H1 (cell line): ENCODE measurements around the gene ABHD2. TPM values are rescaled to one million over a fixed set of nuclear protein-coding genes. Genes with fewer than 3 reads are reported as not detected.

Experiments used
- CTCF ChIA-PET: fragments of 300-600 bp; sonication (Branson Sonifier 250); formaldehyde crosslinking; loops from one replicate; lab custom pipeline; 2021; ENCODE audit not compliant: partially characterized antibody; lab: Charles Lee
- POLR2A ChIA-PET: fragments of 300-600 bp; sonication (Branson Sonifier 250); formaldehyde crosslinking; loops from one replicate; lab custom pipeline; 2021; ENCODE audit warnings: inconsistent platforms; ENCODE audit not compliant: partially characterized antibody; lab: Charles Lee
- DNase-seq, 2 experiments: peaks; one replicate each; pipeline versions ENCODE4 v3.0.0 to v3.0.0-alpha.2; 2010 to 2022; ENCODE audit warnings: low spot score in 2 of 2, low read depth in 1 of 2, mixed read lengths in 1 of 2
- FAIRE-seq: peaks from 2 replicates; lab custom pipeline; 2011; peaks lifted over from hg19 to GRCh38; lab: Jason Lieb, UNC
- H2AFZ ChIP-seq: 2 replicates; pipeline ENCODE4 v1.8.1; 2012; ENCODE audit warnings: low read length, inconsistent platforms
- H2AK5ac ChIP-seq: 2 replicates; pipeline ENCODE4 v1.6.1; 2013; ENCODE audit warnings: low read depth, low read length
- H2BK120ac ChIP-seq: replicated peaks from 2 replicates; pipeline ENCODE3; 2013; ENCODE audit warnings: low read depth, low read length, inconsistent platforms
- H2BK12ac ChIP-seq: 2 replicates; pipeline ENCODE4 v1.6.1; 2013; ENCODE audit warnings: low read depth, low read length
- H2BK15ac ChIP-seq: 2 replicates; pipeline ENCODE4 v1.6.1; 2013; ENCODE audit warnings: low read length
- H2BK20ac ChIP-seq: 2 replicates; pipeline ENCODE4 v1.6.1; 2013; ENCODE audit warnings: low read length
- H2BK5ac ChIP-seq: 2 replicates; pipeline ENCODE4 v1.6.1; 2013; ENCODE audit warnings: low read depth, low read length
- H3K14ac ChIP-seq: 2 replicates; pipeline ENCODE4 v1.6.1; 2013; ENCODE audit warnings: inconsistent platforms; ENCODE audit not compliant: insufficient read length
- H3K18ac ChIP-seq: 2 replicates; pipeline ENCODE4 v1.6.1; 2013; ENCODE audit warnings: low read length; ENCODE audit errors: extremely low read depth
- H3K23ac ChIP-seq: 2 replicates; pipeline ENCODE4 v1.6.1; 2013; ENCODE audit warnings: inconsistent platforms; ENCODE audit not compliant: insufficient read length
- H3K23me2 ChIP-seq: 2 replicates; pipeline ENCODE4 v1.6.1; 2013; ENCODE audit warnings: low read depth, low read length
- H3K27ac ChIP-seq: 2 replicates; pipeline ENCODE4 v1.6.1; 2011; ENCODE audit warnings: low read depth, low read length, inconsistent platforms
- H3K27me3 ChIP-seq, 4 experiments: replicated peaks in 1 of 4; 1 replicate in 1 of 4; 2 replicates in 3 of 4; pipeline versions ENCODE4 v1.6.1 to v1.8.1; 2011 to 2013; ENCODE audit warnings: low read length in 3 of 4, mild to moderate bottlenecking in 3 of 4, inconsistent platforms in 2 of 4, mixed read lengths in 2 of 4, moderate library complexity in 1 of 4; ENCODE audit not compliant: control insufficient read depth in 3 of 4, insufficient read depth in 3 of 4; ENCODE audit errors: extremely low read depth in 1 of 4
- H3K36me3 ChIP-seq, 4 experiments: 2 replicates each; pipeline versions ENCODE4 v1.6.1 to v1.8.1; 2011 to 2013; ENCODE audit warnings: mild to moderate bottlenecking in 4 of 4, low read length in 3 of 4, moderate library complexity in 2 of 4, control low read depth in 1 of 4, inconsistent platforms in 1 of 4; ENCODE audit not compliant: insufficient read depth in 4 of 4, control insufficient read depth in 2 of 4
- H3K4ac ChIP-seq: replicated peaks from 2 replicates; pipeline ENCODE3; 2013; ENCODE audit warnings: low read length, low read depth, mixed read lengths, inconsistent platforms; ENCODE audit not compliant: insufficient read length
- H3K4me1 ChIP-seq, 4 experiments: replicated peaks in 1 of 4; 1 replicate in 1 of 4; 2 replicates in 3 of 4; pipeline versions ENCODE4 v1.6.1 to v1.8.1; 2011 to 2013; ENCODE audit warnings: low read length in 3 of 4, inconsistent platforms in 2 of 4, mixed read lengths in 1 of 4; ENCODE audit not compliant: insufficient read depth in 4 of 4, control insufficient read depth in 3 of 4
- H3K4me2 ChIP-seq, 2 experiments: 2 replicates each; pipeline versions ENCODE4 v1.6.1 to v1.8.1; 2011 to 2013; ENCODE audit warnings: low read depth in 2 of 2, low read length in 2 of 2, control low read depth in 1 of 2, inconsistent platforms in 1 of 2, mild to moderate bottlenecking in 1 of 2; ENCODE audit not compliant: insufficient read depth in 1 of 2
- H3K4me3 ChIP-seq, 4 experiments: fragments of 200-600, 300-600 bp in 1 of 4; sonication (generic), shearing (Covaris generic), sonication (Bioruptor Twin) in 1 of 4; 2 replicates each; pipeline versions ENCODE4 v1.5.1 to v1.8.1; 2011 to 2016; ENCODE audit warnings: low read length in 4 of 4, low read depth in 3 of 4, control low read depth in 2 of 4, inconsistent platforms in 2 of 4, mild to moderate bottlenecking in 2 of 4, mixed read lengths in 1 of 4, moderate library complexity in 1 of 4; ENCODE audit not compliant: insufficient read depth in 2 of 4; ENCODE audit errors: extremely low read depth in 1 of 4
- H3K56ac ChIP-seq: replicated peaks from 2 replicates; pipeline ENCODE3; 2013; ENCODE audit warnings: low read depth, mild to moderate bottlenecking, mixed read lengths, low read length, inconsistent platforms; ENCODE audit not compliant: insufficient read length
- H3K79me1 ChIP-seq: 2 replicates; pipeline ENCODE4 v1.6.1; 2013; ENCODE audit warnings: low read depth, low read length, control low read depth
- H3K79me2 ChIP-seq, 2 experiments: 2 replicates each; pipeline versions ENCODE4 v1.6.1 to v1.8.1; 2012 to 2013; ENCODE audit warnings: low read length in 2 of 2, mild to moderate bottlenecking in 2 of 2, inconsistent platforms in 1 of 2; ENCODE audit not compliant: insufficient read depth in 2 of 2, control insufficient read depth in 1 of 2
- H3K9ac ChIP-seq, 4 experiments: replicated peaks in 1 of 4; 1 replicate in 1 of 4; 2 replicates in 3 of 4; pipeline versions ENCODE4 v1.6.1 to v1.8.1; 2011 to 2013; ENCODE audit warnings: low read depth in 3 of 4, low read length in 3 of 4, control low read depth in 2 of 4, mild to moderate bottlenecking in 2 of 4, moderate library complexity in 2 of 4, inconsistent platforms in 1 of 4; ENCODE audit errors: extremely low read depth in 1 of 4
- H3K9me3 ChIP-seq, 2 experiments: 2 replicates each; pipeline versions ENCODE4 v1.6.1 to v1.8.1; 2012 to 2013; ENCODE audit warnings: mild to moderate bottlenecking in 2 of 2, moderate library complexity in 2 of 2, control low read depth in 1 of 2, inconsistent platforms in 1 of 2, low read depth in 1 of 2, low read length in 1 of 2, mixed read lengths in 1 of 2; ENCODE audit not compliant: insufficient read depth in 2 of 2
- H4K20me1 ChIP-seq, 2 experiments: replicated peaks in 1 of 2; 2 replicates each; pipeline versions ENCODE3 to v1.8.1; 2011 to 2013; ENCODE audit warnings: inconsistent platforms in 2 of 2, low read length in 2 of 2, mild to moderate bottlenecking in 1 of 2; ENCODE audit not compliant: insufficient read depth in 2 of 2, control insufficient read depth in 1 of 2
- H4K5ac ChIP-seq: 2 replicates; pipeline ENCODE4 v1.6.1; 2013; ENCODE audit warnings: low read length, low read depth, mixed read lengths, inconsistent platforms; ENCODE audit not compliant: insufficient read length
- H4K8ac ChIP-seq: 2 replicates; pipeline ENCODE4 v1.8.0; 2013; ENCODE audit warnings: mild to moderate bottlenecking, moderate library complexity, low read length, inconsistent platforms; ENCODE audit not compliant: insufficient read depth; ENCODE audit errors: extremely low read depth
- H4K91ac ChIP-seq: replicated peaks from 2 replicates; pipeline ENCODE3; 2013; ENCODE audit warnings: low read length, mixed read lengths, inconsistent platforms; ENCODE audit not compliant: insufficient read length
- BRCA1 ChIP-seq: IDR thresholded peaks from 2 replicates; pipeline ENCODE4 v1.6.1; 2012; ENCODE audit warnings: low read depth, low read length, improper control_type of control experiment
- EP300 ChIP-seq, 2 experiments: IDR thresholded peaks; 1 replicate in 1 of 2; 2 replicates in 1 of 2; pipeline ENCODE4 v1.6.1; 2011 to 2012; ENCODE audit warnings: low read depth in 2 of 2, low read length in 2 of 2, mild to moderate bottlenecking in 2 of 2, borderline replicate concordance in 1 of 2, inconsistent platforms in 1 of 2, moderate library complexity in 1 of 2
- KDM4A ChIP-seq: IDR thresholded peaks from one replicate; pipeline ENCODE4 v1.7.1; 2012; ENCODE audit warnings: low read depth, mild to moderate bottlenecking, moderate library complexity, low read length, inconsistent platforms; ENCODE audit not compliant: severe bottlenecking
- KDM5A ChIP-seq: fragments of 200-600 bp; IDR thresholded peaks from 2 replicates; pipeline ENCODE4 v1.7.1; 2012; ENCODE audit warnings: mild to moderate bottlenecking, low read length, inconsistent platforms, mixed read lengths
- POLR2AphosphoS5 ChIP-seq: IDR thresholded peaks from 2 replicates; pipeline ENCODE4 v1.6.1; 2011; ENCODE audit warnings: low read depth, low read length
- RFX5 ChIP-seq: IDR thresholded peaks from 2 replicates; pipeline ENCODE4 v1.6.1; 2011; ENCODE audit warnings: low read depth, low read length, improper control_type of control experiment, borderline replicate concordance
- RXRA ChIP-seq: IDR thresholded peaks from 2 replicates; pipeline ENCODE4 v1.6.1; 2011; ENCODE audit warnings: low read depth, mild to moderate bottlenecking, low read length, moderate library complexity; ENCODE audit not compliant: insufficient read depth
- SIRT6 ChIP-seq: IDR thresholded peaks from one replicate; pipeline ENCODE4 v1.7.1; 2012; ENCODE audit warnings: low read length, inconsistent platforms
- SP4 ChIP-seq: IDR thresholded peaks from 2 replicates; pipeline ENCODE4 v1.6.1; 2012; ENCODE audit warnings: low read length, inconsistent platforms
- ZNF274 ChIP-seq: IDR thresholded peaks from 2 replicates; pipeline ENCODE4 v1.7.0; 2012; ENCODE audit warnings: low read length, borderline replicate concordance; ENCODE audit errors: extremely low read depth
- WGBS, 2 experiments: shearing (Covaris generic) in 1 of 2; methylation state at CpG; one replicate each; pipeline versions ENCODE4 v1.1.6 to v1.1.7; 2013 to 2015; ENCODE audit warnings: low lambda C conversion rate in 2 of 2, mixed read lengths in 2 of 2, inconsistent platforms in 1 of 2, low coverage in 1 of 2, missing lambda C conversion rate in 1 of 2; ENCODE audit not compliant: insufficient replicate concordance in 2 of 2, insufficient coverage in 1 of 2, insufficient read length in 1 of 2; ENCODE audit errors: extremely low coverage in 1 of 2, missing lambda C conversion rate in 1 of 2; 5-methylcytosine and 5-hydroxymethylcytosine counted together
- polyA plus RNA-seq, 7 experiments: library from polyadenylated mRNA; depleted of rRNA in 3 of 7; stranded (reverse) in 5 of 7; unstranded in 2 of 7; fragments of >200 nt in 5 of 7; fragments of 200-250 nt in 2 of 7; gene quantifications; 1 replicate in 5 of 7; 2 replicates in 1 of 7; 4 replicates in 1 of 7; pipeline versions ENCODE4 v1.2.1 to v1.2.3, GENCODE V29; 2011 to 2013; ENCODE audit warnings: missing spikeins in 2 of 7, mixed read lengths in 2 of 7
- total RNA-seq: library from RNA; stranded (reverse); fragmentation: NEBNext Ultra II Directional; extraction: Animal tissue kit (Norgen Biotek cat#: 25700); gene quantifications from 2 replicates; pipeline ENCODE4 v1.2.1, GENCODE V29; 2021
- TF ChIP-seq, protein P1 (sequence below): IDR thresholded peaks from 2 replicates; pipeline ENCODE4 v1.6.1; 2012; ENCODE audit warnings: low read length, inconsistent platforms

ABHD2 gene
- total and polyA plus RNA-seq, 2 of the 8 experiments (the other 6 are each of a cell fraction or from before 2014, with no cell fraction given), result 9.1 to 23.7 TPM

DNA sequence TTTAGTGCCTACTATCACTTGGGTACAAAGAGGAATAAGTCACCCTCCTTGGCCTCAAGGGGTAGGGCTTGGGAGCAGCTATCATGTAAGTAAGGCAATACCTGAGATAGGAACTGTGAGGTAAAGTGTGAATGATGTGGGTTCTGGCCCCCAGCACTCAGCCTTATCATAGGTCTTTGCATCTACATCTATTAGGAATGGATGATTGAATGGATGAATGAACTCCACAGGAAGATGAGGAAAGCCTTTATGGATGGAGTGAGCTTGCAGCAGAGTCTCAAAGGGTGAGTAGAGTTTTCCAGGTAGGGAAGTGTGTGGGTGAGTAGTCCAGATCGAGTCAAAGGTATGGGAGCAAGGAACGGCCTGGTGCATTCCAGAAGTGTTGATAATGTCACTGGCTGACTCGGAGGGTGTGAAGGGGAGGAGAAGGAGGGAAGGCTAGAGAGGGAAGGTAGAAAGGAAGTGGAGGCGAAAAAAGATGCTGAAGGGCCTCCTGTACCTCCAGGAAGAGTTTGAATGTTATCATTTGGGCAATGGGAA, 13.1 kb upstream of the ABHD2 start:
- H2AFZ ChIP-seq, result no peak overlapping the region
- no peak overlapping the region for H2BK120ac ChIP-seq
- TF ChIP-seq EP300 (IDR thresholded peaks at IDR 0.05; ENCODE audit: borderline replicate concordance in 1 of 2, low read depth in 2 of 2, low read length in 2 of 2) (no peak), ZNF274 (no peak), SP4 (no peak), SIRT6 (no peak), BRCA1 (no peak), KDM4A (no peak), KDM5A (no peak), RFX5 (no peak), RXRA (no peak), POLR2AphosphoS5 (no peak)
- TF ChIP-seq, protein P1, sequence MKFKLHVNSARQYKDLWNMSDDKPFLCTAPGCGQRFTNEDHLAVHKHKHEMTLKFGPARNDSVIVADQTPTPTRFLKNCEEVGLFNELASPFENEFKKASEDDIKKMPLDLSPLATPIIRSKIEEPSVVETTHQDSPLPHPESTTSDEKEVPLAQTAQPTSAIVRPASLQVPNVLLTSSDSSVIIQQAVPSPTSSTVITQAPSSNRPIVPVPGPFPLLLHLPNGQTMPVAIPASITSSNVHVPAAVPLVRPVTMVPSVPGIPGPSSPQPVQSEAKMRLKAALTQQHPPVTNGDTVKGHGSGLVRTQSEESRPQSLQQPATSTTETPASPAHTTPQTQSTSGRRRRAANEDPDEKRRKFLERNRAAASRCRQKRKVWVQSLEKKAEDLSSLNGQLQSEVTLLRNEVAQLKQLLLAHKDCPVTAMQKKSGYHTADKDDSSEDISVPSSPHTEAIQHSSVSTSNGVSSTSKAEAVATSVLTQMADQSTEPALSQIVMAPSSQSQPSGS, result no peak

More for the DNA sequence above, 13.1 kb upstream of the ABHD2 start:
- POLR2A ChIA-PET, result interaction anchor here (1.5 kb wide), 1 partner anchor 11 kb away, joined by 6 read pairs; no protein-coding TSS in a partner anchor
- CTCF ChIA-PET, result interaction anchor here (0.6 to 3.9 kb wide), 6 partner anchors 8 to 84 kb away, joined by 3 to 20 read pairs (median 3); no protein-coding TSS in a partner anchor
- no peak overlapping the region for H2BK20ac ChIP-seq
- H3K4ac ChIP-seq, result no peak overlapping the region
- FAIRE-seq (no peak), DNase-seq (no peak)
- no peaks in the 10 kb centered on the region for H4K20me1 ChIP-seq
- 87% methylated on average over 4 of the region's 4 CpGs; no CpG with 5 or more reads in 1 of the 2 experiments for WGBS, 2 experiments
- H2AK5ac ChIP-seq, result no peak overlapping the region
- H3K9ac ChIP-seq, result no peak overlapping the region
- H2BK5ac ChIP-seq, result no peak overlapping the region
- H3K9me3 ChIP-seq, result no peaks in the 10 kb centered on the region
- no peak overlapping the region for H3K4me3 ChIP-seq
- no peak overlapping the region for H3K23ac ChIP-seq
- no peak overlapping the region for H4K5ac ChIP-seq
- no peaks in the 10 kb centered on the region for H3K36me3 ChIP-seq
- no peaks in the 10 kb centered on the region for H3K79me2 ChIP-seq
- no peak overlapping the region for H3K4me2 ChIP-seq
- no peak overlapping the region for H2BK12ac ChIP-seq
- H3K79me1 ChIP-seq, result no peaks in the 10 kb centered on the region
- no peak overlapping the region for H4K91ac ChIP-seq
- no peak overlapping the region for H3K27ac ChIP-seq
- no peak overlapping the region for H3K18ac ChIP-seq
- no peaks in the 10 kb centered on the region for H3K23me2 ChIP-seq
- peaks cover 0 to 2% (median 0%) of the 10 kb centered on the region in 4 experiments; a peak in 1 of 7 replicates for H3K4me1 ChIP-seq
- H3K14ac ChIP-seq, result no peak overlapping the region
- H3K27me3 ChIP-seq, result no peaks in the 10 kb centered on the region
- H2BK15ac ChIP-seq, result no peak overlapping the region
- H3K56ac ChIP-seq, result no peak overlapping the region
- no peak overlapping the region for H4K8ac ChIP-seq
